ENCODE measurements around the gene ARHGEF9. TPM values are rescaled to one million over a fixed set of nuclear protein-coding genes. Genes with fewer than 3 reads are reported as not detected.
"Not testable (repeated sequence)": the region's sequence is repeated elsewhere in the genome, so short reads cannot be mapped to it uniquely, and the experiment has no call there.

Gene ARHGEF9
- total and polyA plus RNA-seq, 10 of the 15 experiments (the other 5 are each of a cell fraction or from before 2014, with no cell fraction given) = 3.2 to 25.2 (median 14.3) TPM

DNA sequence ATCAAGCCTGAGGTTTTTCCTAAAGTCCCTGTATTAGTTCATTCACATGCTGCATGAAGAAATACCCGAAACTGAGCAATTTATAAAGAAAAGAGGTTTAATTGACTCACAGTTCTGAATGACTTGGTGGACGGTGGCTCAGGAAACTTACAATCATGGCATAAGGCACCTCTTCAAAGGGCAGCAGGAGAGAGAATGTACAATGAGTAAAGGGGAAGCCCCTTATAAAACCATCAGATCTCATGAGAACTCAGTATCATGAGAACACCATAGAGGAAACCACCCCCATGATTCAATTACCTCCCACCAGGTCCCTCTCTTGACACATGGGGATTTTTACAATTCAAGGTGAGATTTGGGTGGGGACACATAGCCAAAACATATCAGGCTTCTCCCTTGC, 10.4 kb upstream of the ARHGEF9 start:
- ATAC-seq; H3K9ac ChIP-seq (ENCODE audit: control insufficient read depth, insufficient read depth, low read length); in situ Hi-C loops (cut with MboI); POLR2A ChIA-PET; H3K79me2 ChIP-seq (ENCODE audit: control insufficient read depth, insufficient read depth, low read length); FAIRE-seq; H3K4me1 ChIP-seq (ENCODE audit: control insufficient read depth, insufficient read depth, low read length); H3K9me3 ChIP-seq (replicated peaks; ENCODE audit: control insufficient read depth, insufficient read depth, low read length); BruUV-seq (replicated peaks); DNase-seq (ENCODE audit: low read depth, low spot score); SMC1A ChIA-PET (ENCODE audit: uncharacterized antibody, unreplicated experiment); H3K27me3 ChIP-seq (replicated peaks in 1 of 2; ENCODE audit: control insufficient read depth in 2 of 2, insufficient read depth in 2 of 2, low read length in 1 of 2); H4K20me1 ChIP-seq (ENCODE audit: control insufficient read depth, insufficient read depth); RAD21 ChIA-PET (ENCODE audit: unreplicated experiment); H3K4me2 ChIP-seq (ENCODE audit: control insufficient read depth, insufficient read depth); H2AFZ ChIP-seq (ENCODE audit: control insufficient read depth, low read depth, low read length); H3K27ac ChIP-seq (ENCODE audit: control insufficient read depth, insufficient read depth); intact Hi-C loops (cut with micrococcal nuclease; ENCODE audit: unreplicated experiment); H3K36me3 ChIP-seq (ENCODE audit: control insufficient read depth in 2 of 2, insufficient read depth in 2 of 2, low read length in 1 of 2); CTCF ChIA-PET; H3K4me3 ChIP-seq: not testable (repeated sequence)
- 0% methylated on average over 2 of the region's 2 CpGs for WGBS (ENCODE audit: insufficient coverage, insufficient replicate concordance, low lambda C conversion rate, missing lambda C conversion rate)

DNA sequence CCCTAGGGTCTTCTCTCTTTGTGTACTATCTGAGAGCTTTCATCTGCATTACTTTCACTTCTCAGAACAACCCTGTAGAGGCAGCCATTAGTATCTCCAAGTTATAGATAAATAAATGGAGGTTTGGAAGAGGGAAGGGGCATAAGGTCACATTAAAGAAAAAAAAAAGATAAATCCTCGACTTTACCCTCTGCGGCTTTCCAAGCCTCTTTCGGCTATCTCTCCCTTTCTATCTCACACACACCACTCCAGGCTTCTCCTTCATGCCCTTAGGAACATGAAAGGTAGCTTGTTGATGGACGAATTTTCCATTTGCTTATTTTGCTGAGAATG, 660 bp upstream of the ARHGEF9 start:
- POLR2A ChIA-PET = no interaction called here
- RAD21 ChIA-PET (ENCODE audit: unreplicated experiment) = no interaction called here
- H3K27me3 ChIP-seq (replicated peaks in 1 of 2; ENCODE audit: control insufficient read depth in 2 of 2, insufficient read depth in 2 of 2, low read length in 1 of 2) = no peaks in the 10 kb centered on the region
- H3K4me3 ChIP-seq = no peak overlapping the region
- no peak overlapping the region for H3K27ac ChIP-seq (ENCODE audit: control insufficient read depth, insufficient read depth)
- ATAC-seq (no peak), DNase-seq (ENCODE audit: low read depth, low spot score) (no peak), FAIRE-seq (no peak)
- no peaks in the 10 kb centered on the region for H3K79me2 ChIP-seq (ENCODE audit: control insufficient read depth, insufficient read depth, low read length)
- no peak overlapping the region for H3K4me2 ChIP-seq (ENCODE audit: control insufficient read depth, insufficient read depth)
- WGBS (ENCODE audit: insufficient coverage, insufficient replicate concordance, low lambda C conversion rate, missing lambda C conversion rate) = 56% methylated on average over 4 of the region's 4 CpGs
- H3K36me3 ChIP-seq (ENCODE audit: control insufficient read depth in 2 of 2, insufficient read depth in 2 of 2, low read length in 1 of 2) = no peaks in the 10 kb centered on the region
- SMC1A ChIA-PET (ENCODE audit: uncharacterized antibody, unreplicated experiment) = no interaction called here
- no peaks in the 10 kb centered on the region for H3K9me3 ChIP-seq (replicated peaks; ENCODE audit: control insufficient read depth, insufficient read depth, low read length)
- intact Hi-C loops (cut with micrococcal nuclease; ENCODE audit: unreplicated experiment) = no loop called here
- in situ Hi-C loops (cut with MboI) = no loop called here
- H2AFZ ChIP-seq (ENCODE audit: control insufficient read depth, low read depth, low read length) = no peak overlapping the region
- H3K4me1 ChIP-seq (ENCODE audit: control insufficient read depth, insufficient read depth, low read length) = no peaks in the 10 kb centered on the region
- TF ChIP-seq CHD4 (IDR thresholded peaks at IDR 0.05) = no peak
- no peak for TF ChIP-seq NFXL1 (IDR thresholded peaks at IDR 0.05; ENCODE audit: borderline replicate concordance)
- no peak for TF ChIP-seq ZZZ3 (IDR thresholded peaks at IDR 0.05; ENCODE audit: control insufficient read depth, insufficient read length, low read depth)
- no peak for TF ChIP-seq SMAD5 (IDR thresholded peaks at IDR 0.05; ENCODE audit: low read depth)
- no peak overlapping the region for H3K9ac ChIP-seq (ENCODE audit: control insufficient read depth, insufficient read depth, low read length)
- BruUV-seq (replicated peaks) = no TSS peak
- no peaks in the 10 kb centered on the region for H4K20me1 ChIP-seq (ENCODE audit: control insufficient read depth, insufficient read depth)
- CTCF ChIA-PET = no interaction called here
